Transverse colon (tissue), 4 donors: ENCODE measurements around the gene ARVCF. TPM values are rescaled to one million over a fixed set of nuclear protein-coding genes. Genes with fewer than 3 reads are reported as not detected.

Experiments
- DNase-seq: peaks from one replicate; pipeline ENCODE4 v3.0.0-alpha.2; 2019
- H3K27ac ChIP-seq, 4 donors: fragments of 200-600 bp; sonication (generic); 2 replicates each; pipeline ENCODE4 v1.5.1; 2016 to 2018; ENCODE audit warnings: inconsistent platforms in 4 of 4
- H3K27me3 ChIP-seq: fragments of 200-600 bp; sonication (generic); 2 replicates; pipeline ENCODE4 v1.5.1; 2017; ENCODE audit warnings: inconsistent platforms
- H3K36me3 ChIP-seq, 4 donors: fragments of 200-600 bp; sonication (generic); 2 replicates each; pipeline ENCODE4 v1.5.1; 2017 to 2019; ENCODE audit warnings: inconsistent platforms in 4 of 4
- H3K4me1 ChIP-seq, 4 donors: fragments of 200-600 bp; sonication (generic); 2 replicates each; pipeline ENCODE4 v1.5.1; 2017 to 2020; ENCODE audit warnings: inconsistent platforms in 4 of 4
- H3K4me3 ChIP-seq, 4 donors: fragments of 200-600 bp; sonication (generic); 1 replicate in 1 of 4; 2 replicates in 3 of 4; pipeline versions ENCODE4 v1.5.1 to v1.6.1; 2017 to 2019; ENCODE audit warnings: inconsistent platforms in 4 of 4
- H3K9me3 ChIP-seq, 2 donors: fragments of 200-600 bp; sonication (generic); 2 replicates each; pipeline ENCODE4 v1.5.1; 2017 to 2019; ENCODE audit warnings: inconsistent platforms in 2 of 2
- CTCF ChIP-seq, 5 experiments: fragments of 200-600 bp in 3 of 5; fragments of 450-650 bp in 2 of 5; sonication (generic) in 3 of 5; IDR thresholded peaks; 1 replicate in 2 of 5; 2 replicates in 3 of 5; pipeline ENCODE4 v1.5.1; 2016 to 2017; ENCODE audit warnings: antibody characterized with exemption in 5 of 5, inconsistent platforms in 3 of 5, mild to moderate bottlenecking in 2 of 5, moderate library complexity in 1 of 5
- EP300 ChIP-seq: sonication (generic); formaldehyde crosslinking; IDR thresholded peaks from one replicate; pipeline ENCODE4 v1.6.1; 2017; ENCODE audit warnings: antibody characterized with exemption, low read depth
- POLR2A ChIP-seq: fragments of 450-650 bp; IDR thresholded peaks from one replicate; pipeline ENCODE4 v1.6.1; 2016; ENCODE audit warnings: antibody characterized with exemption, mild to moderate bottlenecking, moderate library complexity
- POLR2AphosphoS5 ChIP-seq, 3 donors: sonication (generic); formaldehyde crosslinking; IDR thresholded peaks; one replicate each; pipeline ENCODE4 v1.6.1; 2016; ENCODE audit warnings: antibody characterized with exemption in 3 of 3
- WGBS, 2 donors: methylation state at CpG; one replicate each; pipeline ENCODE4 v1.1.5; 2018; ENCODE audit warnings: low coverage in 1 of 2; 5-methylcytosine and 5-hydroxymethylcytosine counted together
- in situ Hi-C, 4 donors: fragments of 200-750 bp; cut with MboI; loops; one replicate each; pipeline versions ENCODE4 v1.15.0 to v1.15.1; 2017; ENCODE audit warnings: low sequenced_read_pairs in 3 of 4, low pct_ligation_motif_present in 1 of 4, low pct_unique_long_range_greater_than_20kb in 1 of 4
- intact Hi-C: fragments of 100-400 bp; cut with DNase I; formaldehyde crosslinking; loops from one replicate; pipeline ENCODE4 v1.15.1; 2023; ENCODE audit warnings: low total_unique reads
- total RNA-seq, 4 donors: library from RNA; depleted of rRNA; stranded (reverse); fragments of >200 nt; gene quantifications; one replicate each; pipeline ENCODE4 v1.1.0, GENCODE V29; 2016

The ARVCF gene
- total RNA-seq, 4 donors from 2014 or later = 15.3 to 81.6 (median 19.3) TPM

DNA sequence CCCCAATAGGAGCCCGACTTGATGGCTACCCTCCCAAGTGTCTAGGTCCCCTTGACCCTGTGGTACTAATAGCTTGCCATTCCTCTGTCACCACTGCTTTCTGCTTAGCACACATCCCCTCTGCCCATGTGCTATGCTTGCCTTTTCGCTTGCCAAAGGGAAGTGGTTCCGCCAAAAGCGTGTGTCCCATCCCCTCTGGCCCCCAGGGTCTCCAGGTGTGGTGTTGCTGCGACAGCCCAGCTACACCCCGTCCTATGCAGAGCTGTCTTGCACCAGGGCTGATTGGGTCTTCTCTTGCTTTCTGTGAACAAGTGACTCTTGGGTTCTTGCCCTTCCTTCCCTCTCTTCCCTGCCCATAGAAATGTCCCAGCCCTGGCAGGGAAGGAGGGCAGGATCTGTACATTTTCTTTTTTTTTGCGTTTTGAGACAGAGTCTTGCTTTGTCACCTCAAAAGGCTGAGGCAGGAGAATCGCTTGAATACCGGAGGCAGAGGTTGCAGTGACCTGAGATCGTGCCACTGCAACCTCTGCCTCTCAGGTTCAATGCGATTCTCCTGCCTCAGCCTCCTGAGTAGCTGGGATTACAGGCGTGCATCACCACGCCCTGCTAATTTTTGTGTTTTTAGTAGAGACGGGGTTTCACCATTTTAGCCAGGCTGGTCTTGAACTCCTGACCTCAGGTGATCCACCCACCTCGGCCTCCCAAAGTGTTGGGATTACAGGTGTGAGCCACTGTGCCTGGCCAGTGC, 8.2 kb upstream of the ARVCF start:
- in situ Hi-C loops (loop anchor here in 1 of 4 donors (10.0 kb wide), 1 partner anchor 60 kb away; no protein-coding TSS in a partner anchor), intact Hi-C loops (no loop called here)
- Histone ChIP-seq H3K9me3 (no peaks in the 10 kb centered on the region), H3K27ac (no peak overlapping the region), H3K4me3 (no peak overlapping the region), H3K4me1 (peaks cover 14 to 24% (median 20%) of the 10 kb centered on the region in 4 donors), H3K36me3 (no peaks in the 10 kb centered on the region), H3K27me3 (no peaks in the 10 kb centered on the region)
- 92 to 93% methylated on average over 5 to 15 of the region's 15 CpGs for WGBS, 2 donors
- TF ChIP-seq CTCF (IDR thresholded peaks at IDR 0.05) = no peak
- no peak for TF ChIP-seq EP300
- TF ChIP-seq POLR2A = no peak
- TF ChIP-seq POLR2AphosphoS5 (IDR thresholded peaks at IDR 0.05) = no peak
- no peak for DNase-seq

DNA sequence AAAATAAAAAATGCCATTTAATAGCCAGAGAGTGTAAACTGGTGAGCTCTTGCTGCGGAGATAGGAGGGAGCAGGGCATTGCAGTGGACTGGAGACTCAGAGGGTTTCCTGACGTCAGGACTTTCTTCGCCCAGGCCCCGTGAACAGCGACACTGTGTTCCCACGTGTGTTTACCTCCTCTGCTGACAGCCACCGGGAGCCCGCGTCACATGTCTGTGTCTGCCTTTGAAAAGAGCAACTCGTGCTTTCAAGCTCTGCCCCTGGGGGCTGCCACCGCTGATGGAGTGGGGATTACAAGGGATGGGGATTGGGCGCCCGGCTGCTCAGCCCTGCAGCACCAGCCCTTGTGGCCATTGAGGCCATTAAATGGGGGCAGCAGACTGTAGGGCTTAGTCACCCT, 7.6 kb upstream of the ARVCF start:
- WGBS, 2 donors = 78% methylated on average over 13 of the region's 13 CpGs; no CpG with 5 or more reads in 1 of the 2 donors
- Histone ChIP-seq H3K4me1 (peaks cover 14 to 24% (median 20%) of the 10 kb centered on the region in 4 donors), H3K9me3 (no peaks in the 10 kb centered on the region), H3K27ac (no peak overlapping the region), H3K27me3 (no peaks in the 10 kb centered on the region), H3K4me3 (no peak overlapping the region), H3K36me3 (no peaks in the 10 kb centered on the region)
- in situ Hi-C loops (loop anchor here in 1 of 4 donors (10.0 kb wide), 1 partner anchor 59 kb away; no protein-coding TSS in a partner anchor), intact Hi-C loops (no loop called here)
- no peak for DNase-seq
- TF ChIP-seq CTCF (IDR thresholded peaks at IDR 0.05) (no peak), POLR2A (no peak), POLR2AphosphoS5 (IDR thresholded peaks at IDR 0.05) (no peak), EP300 (no peak)

GRCh38 chr22:20022978-20023613, 6.5 kb upstream of the ARVCF start:
- peaks cover 14 to 24% (median 20%) of the 10 kb centered on the region in 4 donors for H3K4me1 ChIP-seq
- WGBS, 2 donors = 74 to 82% methylated on average over 3 to 10 of the region's 10 CpGs
- no peaks in the 10 kb centered on the region for H3K9me3 ChIP-seq
- H3K27me3 ChIP-seq = no peaks in the 10 kb centered on the region
- H3K4me3 ChIP-seq = no peak overlapping the region
- intact Hi-C loops = no loop called here
- H3K36me3 ChIP-seq = no peaks in the 10 kb centered on the region
- no peak for DNase-seq
- in situ Hi-C loops = loop anchor here in 1 of 4 donors (10.0 kb wide), 1 partner anchor 58 kb away; no protein-coding TSS in a partner anchor
- peak overlapping the region in 3 of 4 donors; percentile 21 to 87 (median 81) for H3K27ac ChIP-seq
- no peak for TF ChIP-seq CTCF (IDR thresholded peaks at IDR 0.05)
- TF ChIP-seq POLR2A = no peak
- TF ChIP-seq POLR2AphosphoS5 (IDR thresholded peaks at IDR 0.05) = no peak
- no peak for TF ChIP-seq EP300
